GM18951 (cell line): Measurements from ENCODE around the gene MAPKAP1.
"Not testable (repeated sequence)": the region's sequence is repeated elsewhere in the genome, so short reads cannot be mapped to it uniquely, and the experiment has no call there.

ENCODE experiments used
- POLR2A ChIP-seq: IDR thresholded peaks from 4 replicates; pipeline ENCODE4 v1.6.1; 2011; ENCODE audit warnings: mild to moderate bottlenecking; ENCODE audit not compliant: insufficient read length, insufficient read depth; ENCODE audit errors: extremely low read depth
- in situ Hi-C: fragments of 300-500 bp; cut with MboI; formaldehyde crosslinking; loops from one replicate; pipeline ENCODE4 v1.12.0; 2022; ENCODE audit warnings: low sequenced_read_pairs, mixed read lengths, inconsistent platforms; ENCODE audit not compliant: unreplicated experiment

MAPKAP1 gene

DNA sequence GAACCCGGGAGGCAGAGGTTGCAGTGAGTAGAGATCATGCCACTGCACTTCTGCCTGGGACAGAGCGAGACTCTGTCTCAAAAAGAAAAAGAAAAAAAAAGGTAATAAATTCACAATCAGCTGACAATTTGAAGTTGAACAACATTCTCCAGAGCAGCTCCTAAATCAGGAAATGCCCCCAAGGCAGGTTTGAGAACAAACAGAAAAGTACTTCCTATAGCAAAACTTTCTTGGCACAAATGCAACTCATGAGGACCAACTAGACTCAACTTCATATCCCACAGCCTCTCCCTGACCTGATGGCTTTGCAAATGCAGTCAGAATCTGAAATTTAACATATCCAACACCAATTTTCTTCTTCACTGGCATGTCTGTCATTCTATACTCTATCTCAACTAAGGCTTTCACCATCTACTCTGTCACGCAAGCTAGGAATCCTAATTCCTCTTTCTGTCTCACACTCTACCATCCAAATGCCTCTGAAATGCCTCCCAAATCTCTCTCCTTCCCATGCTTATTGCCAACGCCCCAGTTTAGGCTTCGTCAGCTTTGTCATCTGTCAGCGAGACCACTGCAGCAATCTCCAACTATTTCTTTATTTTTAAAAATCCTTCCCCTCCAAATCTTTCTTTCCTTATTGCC is 113.3 kb downstream of the MAPKAP1 start:
- in situ Hi-C loops: no loop called here
- TF ChIP-seq POLR2A: no peak

DNA sequence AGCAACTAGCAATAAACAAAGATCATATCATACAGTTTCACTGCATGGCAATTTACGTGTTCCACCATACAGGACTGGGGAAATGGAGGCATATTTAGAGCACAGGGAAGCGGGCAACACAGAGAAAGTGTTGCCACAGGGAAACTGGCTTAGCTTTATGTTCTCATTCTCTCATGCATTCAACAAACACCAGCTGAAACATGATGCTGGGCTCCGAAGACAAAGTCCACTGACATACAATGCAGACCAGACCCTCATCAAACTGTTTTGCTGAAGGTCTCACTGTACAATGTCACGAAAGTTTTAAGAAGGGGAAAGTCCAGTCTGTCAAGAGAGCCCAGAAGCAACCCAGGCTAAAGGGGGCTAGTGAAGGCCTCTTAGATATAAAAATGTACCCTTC is 115.1 kb downstream of the MAPKAP1 start:
- in situ Hi-C loops: no loop called here
- TF ChIP-seq POLR2A: no peak

DNA sequence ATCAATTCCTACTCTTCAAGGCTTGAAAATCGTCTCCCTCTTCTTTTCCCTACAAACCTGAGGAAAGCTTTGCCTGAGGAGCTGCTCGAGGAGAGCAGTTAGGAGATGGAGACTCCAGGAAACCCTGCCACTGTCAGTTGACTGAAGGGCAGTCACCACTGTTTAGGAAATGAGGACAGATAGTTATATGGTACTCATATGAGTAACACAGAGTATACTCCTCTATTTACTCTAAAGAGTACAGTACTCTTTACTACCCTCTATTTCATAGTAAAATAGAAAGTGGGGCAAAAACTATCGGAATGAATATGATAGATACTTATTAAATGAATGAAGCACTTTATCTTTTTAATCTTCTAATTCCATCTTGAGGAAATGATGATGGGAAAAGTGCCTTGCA is 115.8 kb downstream of the MAPKAP1 start:
- TF ChIP-seq POLR2A: no peak

DNA sequence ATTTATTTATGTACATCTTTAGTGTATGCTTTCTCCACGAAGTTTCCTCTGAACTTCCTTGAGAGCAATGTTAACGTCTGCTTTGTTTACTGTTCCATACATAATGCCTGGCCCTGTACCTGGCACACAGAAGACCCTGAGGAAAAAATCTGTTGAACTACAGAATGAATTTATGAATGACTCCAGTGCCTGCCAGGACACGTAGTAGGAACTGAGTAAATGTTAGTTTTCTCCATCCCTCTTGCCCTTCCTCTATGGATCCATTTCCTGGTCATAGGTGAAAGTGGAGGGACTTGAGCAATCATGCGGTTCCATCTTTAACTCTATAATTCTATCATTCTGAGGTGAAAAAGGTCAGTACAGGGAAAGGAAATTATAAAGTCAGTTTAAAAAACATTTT is 117.7 kb downstream of the MAPKAP1 start:
- in situ Hi-C loops: no loop called here

More for the DNA sequence above, 115.8 kb downstream of the MAPKAP1 start:
- in situ Hi-C loops: no loop called here

DNA sequence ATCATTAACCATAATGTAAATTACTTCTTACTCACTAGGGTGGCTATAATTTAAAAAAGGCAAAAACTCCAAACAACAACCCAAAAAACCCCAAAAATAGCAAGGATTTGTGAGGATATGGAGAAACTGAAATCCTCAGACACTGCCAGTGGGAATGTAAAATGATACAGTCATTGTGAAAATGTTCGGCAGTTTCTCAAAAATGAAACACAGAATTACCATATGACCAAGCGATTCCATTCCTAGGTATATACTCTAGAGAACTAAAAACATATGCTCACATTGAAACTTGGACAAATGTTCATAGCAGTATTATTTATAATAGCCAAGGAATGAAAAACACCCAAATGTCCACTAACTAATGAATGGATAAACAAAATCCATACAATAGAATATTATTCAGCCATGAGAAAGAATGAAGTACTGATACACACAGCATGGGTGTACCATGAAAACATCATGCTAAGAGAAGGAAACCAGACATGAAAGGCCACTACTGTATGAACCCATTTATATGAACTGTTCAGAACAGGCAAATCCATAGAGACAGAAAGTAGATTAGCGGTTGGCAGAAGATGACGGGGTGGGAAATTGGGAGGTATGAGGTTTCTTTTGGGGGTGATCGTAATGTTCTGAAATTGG is 119.1 kb downstream of the MAPKAP1 start:
- TF ChIP-seq POLR2A: no peak
- in situ Hi-C loops: no loop called here

More for the DNA sequence above, 117.7 kb downstream of the MAPKAP1 start:
- TF ChIP-seq POLR2A: no peak

DNA sequence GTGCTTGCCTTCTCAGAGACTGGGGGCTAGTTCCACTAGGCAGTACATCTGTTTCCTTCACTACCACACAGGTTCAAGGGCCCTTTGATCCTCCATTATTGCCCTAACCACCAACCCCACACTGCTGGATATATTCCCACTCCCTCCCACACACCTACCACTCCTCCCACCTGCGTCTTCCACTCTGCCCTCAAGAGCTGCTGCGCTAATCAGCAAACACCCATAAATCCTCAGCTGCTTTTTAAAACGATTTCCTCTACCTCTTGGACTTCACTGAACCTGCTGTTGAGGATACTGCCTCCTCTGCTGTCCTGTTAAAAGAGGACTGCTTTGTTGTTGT is 120.9 kb downstream of the MAPKAP1 start:
- TF ChIP-seq POLR2A: no peak
- in situ Hi-C loops: no loop called here

DNA sequence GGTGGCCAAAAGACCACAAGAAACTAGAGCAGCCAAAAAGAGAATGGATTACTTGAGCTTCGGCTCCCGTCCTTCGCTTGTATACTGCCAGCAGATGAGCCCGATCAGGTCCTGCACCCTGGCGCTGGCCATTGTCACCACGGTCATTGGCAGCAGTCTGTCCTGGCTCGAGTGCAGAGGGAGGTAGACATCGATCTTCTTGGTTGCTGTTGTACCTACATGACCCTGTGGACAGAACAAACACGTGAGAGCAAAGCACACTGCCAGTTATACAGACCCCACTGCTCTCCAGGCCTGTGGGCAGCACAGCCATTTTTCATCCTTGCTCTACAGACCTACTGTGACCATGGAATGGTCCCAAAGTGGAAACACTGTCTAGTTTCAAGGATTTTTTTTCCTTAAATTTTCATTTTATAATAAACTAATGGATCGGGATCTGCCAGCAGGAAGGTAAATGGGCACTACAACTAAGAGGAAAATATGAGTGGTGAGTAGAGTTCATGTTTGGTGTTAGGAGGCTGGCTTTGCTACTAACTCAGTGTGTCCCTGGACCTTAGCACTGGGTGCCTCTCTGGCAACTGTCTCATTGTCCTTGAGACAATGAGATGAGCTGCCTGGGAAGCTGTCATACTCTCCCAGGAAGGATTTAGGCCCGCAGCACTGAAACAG is 121.4 kb downstream of the MAPKAP1 start:
- in situ Hi-C loops: no loop called here
- no peak for TF ChIP-seq POLR2A

DNA sequence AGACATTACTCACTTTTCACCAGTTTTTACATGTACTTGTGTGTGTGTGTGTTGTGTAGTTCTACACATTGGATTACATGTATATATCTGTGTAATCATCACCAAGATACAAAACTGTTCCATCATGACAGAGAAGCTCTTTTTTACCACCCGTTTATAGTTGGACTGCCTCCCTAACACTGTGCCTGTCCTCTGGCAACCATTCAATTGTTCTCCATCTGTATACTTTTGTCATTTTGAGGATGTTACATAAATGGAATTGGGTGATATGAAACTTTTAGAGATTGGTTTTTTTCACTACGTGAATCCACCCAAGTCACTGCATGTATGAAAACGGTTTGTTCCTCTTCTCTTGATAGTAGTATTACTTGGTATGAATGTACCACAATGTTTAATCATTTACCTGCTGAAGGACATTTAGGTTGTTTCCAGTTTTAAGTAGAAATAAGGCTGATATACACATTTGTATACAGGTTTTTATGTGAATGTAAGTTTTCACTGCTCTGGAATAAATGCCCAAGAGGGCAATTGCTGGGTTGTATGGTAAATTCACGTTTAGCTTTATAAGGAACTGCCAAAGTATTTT is 126.2 kb downstream of the MAPKAP1 start:
- TF ChIP-seq POLR2A: no peak
- in situ Hi-C loops: no loop called here

DNA sequence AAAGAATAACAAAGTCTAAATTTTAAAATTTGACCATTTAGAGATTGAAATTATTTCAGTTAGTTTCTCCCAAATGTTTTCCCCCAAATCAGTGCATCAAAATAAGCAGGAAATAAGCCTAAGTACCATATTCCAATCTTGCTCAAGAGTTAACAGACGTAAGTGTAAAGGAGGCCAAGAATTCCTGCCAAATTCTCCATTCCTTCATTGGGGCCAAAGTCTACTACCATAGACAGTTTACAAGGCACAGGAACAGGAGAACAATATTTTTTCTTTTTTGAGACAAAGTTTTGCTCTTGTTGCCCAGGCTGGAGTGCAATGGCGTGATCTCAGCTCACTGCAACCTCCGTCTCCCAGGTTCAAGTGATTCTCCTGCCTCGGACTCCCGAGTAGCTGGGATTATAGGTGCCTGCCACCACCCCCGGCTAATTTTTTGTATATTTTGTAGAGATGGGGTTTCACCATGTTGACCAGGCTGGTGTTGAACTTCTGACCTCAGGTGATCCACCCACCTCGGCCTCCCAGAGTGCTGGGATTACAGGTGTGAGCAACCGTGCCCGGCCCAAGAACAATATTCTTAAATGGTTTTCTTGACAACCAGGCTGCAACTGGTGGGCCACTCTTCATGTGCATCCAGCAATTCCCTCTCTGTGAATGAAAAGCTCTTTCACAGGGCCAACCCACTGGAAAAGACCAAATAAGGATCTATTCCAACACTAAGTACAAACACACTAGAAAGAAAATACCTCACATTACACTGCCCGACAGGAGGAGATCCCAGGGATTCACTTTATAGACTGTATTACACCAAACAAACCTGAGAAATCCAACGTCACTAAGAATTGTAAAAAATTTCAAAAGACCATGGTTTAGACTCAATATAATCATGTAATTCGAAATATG is 127.7 kb downstream of the MAPKAP1 start:
- in situ Hi-C loops: no loop called here
- no peak for TF ChIP-seq POLR2A

DNA sequence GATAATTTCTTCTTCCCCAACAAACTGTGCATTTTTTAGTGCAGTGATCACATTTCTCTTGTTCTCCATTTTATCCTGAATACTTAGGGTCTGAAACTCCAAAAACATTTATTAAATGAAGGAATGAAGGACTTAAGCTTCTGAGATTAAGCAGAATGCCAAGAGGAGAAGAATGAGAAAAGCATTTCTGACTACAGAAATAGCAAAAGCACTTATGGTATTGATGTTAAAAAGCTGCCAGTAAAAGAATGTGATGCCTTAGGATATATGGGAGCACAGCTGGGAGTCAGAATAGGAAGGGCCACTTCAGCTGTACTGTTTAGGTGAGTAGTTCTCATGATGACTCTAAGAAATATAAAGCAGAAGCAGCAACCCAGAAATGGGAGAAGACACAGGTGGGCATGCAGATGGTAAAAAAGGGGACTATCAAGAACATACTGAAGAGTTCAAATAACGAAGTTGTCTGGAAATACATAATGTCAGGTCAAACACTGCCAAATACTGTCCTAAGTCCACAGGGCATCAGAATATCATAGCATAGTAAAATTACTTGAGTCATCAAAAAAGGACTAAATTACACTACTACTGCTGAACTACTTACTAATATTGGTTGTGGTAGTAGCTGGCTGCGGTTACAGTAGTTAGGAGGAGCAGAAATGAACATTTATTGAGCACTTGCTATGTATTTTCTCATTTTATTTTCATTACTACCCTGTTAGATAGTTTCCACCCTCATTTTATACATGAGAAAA is 132.7 kb downstream of the MAPKAP1 start:
- TF ChIP-seq POLR2A: no peak
- in situ Hi-C loops: no loop called here

DNA sequence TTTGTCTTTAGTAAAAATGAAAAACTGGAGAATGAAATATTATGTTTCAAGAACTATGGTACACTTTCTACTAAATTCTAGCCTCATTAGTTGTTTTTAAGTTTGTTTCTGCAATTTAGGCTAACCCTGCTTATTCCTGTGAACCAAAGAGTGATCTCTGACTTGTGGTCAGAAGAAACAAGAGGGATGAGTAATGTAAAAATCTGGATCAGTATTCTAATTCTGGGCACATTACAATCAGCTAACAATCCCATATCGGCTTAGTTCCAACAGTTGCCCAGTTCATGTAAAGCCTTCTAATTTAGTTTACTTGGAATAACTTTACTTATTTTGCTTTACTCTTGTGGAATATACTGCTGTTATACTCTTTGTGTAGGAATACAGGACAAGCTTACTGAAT is 134.5 kb downstream of the MAPKAP1 start:
- in situ Hi-C loops: not testable (repeated sequence)

DNA sequence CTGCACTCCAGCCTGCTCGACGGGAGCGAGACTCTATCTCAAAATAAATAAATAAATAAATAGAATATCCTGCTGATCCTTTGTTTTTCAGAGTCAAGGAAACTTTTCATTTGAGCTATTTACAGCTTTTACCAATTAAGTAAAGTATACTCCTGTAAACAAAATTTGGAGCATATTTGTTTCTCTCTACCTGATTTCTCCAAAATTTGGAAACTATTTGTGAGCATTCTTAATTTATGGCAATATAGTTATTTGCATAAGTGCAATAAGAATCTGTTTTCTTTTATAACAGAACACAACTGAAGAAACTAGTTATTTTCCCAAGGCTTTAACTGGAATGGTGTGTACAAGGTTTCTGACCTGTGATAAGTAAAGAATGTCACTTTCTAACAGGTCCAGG is 135.2 kb downstream of the MAPKAP1 start:
- in situ Hi-C loops: not testable (repeated sequence)

DNA sequence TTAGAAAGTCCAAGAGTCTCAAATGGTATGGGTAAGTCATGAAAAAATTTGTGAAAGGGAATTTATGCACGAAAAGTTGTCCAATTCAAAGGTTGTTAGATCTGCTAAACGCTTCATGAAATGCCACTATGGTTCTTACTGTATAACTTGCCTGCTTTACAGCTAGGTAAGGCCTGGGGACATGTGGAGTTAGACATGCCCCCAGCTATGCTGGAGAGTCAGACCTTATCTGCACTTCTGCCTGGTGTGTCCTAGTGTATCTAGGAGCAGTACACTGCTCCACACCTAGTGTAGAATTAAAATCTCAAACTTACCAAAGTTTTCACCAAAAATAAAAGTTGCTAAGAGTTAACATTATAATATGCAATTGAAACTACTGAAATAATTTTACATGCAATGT is 136.8 kb downstream of the MAPKAP1 start:
- no peak for TF ChIP-seq POLR2A
- in situ Hi-C loops: no loop called here

DNA sequence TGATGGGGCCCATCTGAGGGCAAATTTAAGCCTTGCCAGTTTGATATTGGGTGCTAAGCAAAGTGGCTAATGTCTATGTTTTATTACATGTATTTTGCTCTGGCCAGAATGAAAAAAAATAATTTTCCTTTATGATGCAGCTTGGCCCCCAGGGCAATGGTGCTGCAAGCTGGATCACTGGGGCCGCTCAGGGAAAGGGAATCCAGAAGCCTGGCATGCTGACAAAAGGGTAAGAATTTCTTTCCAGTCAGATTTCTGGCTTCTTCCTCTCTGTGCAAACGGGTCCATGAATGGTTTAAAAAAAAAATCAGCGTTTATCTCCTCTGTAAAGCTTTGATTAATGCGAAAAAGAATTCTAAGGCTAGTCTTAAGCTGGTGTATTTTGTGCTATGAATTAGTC is 138.4 kb downstream of the MAPKAP1 start:
- in situ Hi-C loops: no loop called here
- no peak for TF ChIP-seq POLR2A

DNA sequence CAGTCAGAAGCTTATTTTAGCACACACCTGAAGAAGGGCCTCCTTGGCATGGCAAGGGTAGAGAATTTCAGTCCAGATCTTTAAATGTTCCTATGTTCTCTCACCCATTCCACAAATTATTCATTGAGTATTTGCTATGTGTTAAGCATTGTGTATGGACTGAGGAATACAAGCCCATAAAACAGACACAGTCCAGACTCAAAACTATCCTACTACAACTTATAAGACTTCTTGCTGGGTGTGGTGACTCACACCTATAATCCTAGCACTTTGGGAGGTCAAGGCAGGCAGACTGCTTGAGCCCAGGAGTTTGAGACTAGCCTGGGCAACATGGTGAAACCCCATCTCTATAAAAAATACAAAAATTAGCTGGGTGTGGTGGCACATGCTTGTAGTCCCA is 141.0 kb downstream of the MAPKAP1 start:
- in situ Hi-C loops: not testable (repeated sequence)
